Endothelial cell of umbilical vein (primary cell): Measurements from ENCODE around the gene ZNF346. TPM values are rescaled to one million over a fixed set of nuclear protein-coding genes. Genes with fewer than 3 reads are reported as not detected.

ENCODE experiments used
- BruUV-seq: library from RNA; stranded (reverse); fragments of 400-500 nt; replicated peaks from 2 replicates; lab custom pipeline; 2021; lab: Mats Ljungman, UMichigan
- CTCF ChIA-PET: fragments of 300-600, 350-600 bp; sonication (Branson Sonifier 250); formaldehyde crosslinking; loops from one replicate; lab custom pipeline; 2021; ENCODE audit warnings: antibody characterized with exemption, inconsistent platforms; lab: Charles Lee
- POLR2A ChIA-PET: fragments of 300-600, 350-600 bp; sonication (Branson Sonifier 250); formaldehyde crosslinking; loops from one replicate; lab custom pipeline; 2021; ENCODE audit warnings: antibody characterized with exemption, inconsistent platforms; lab: Charles Lee
- DNase-seq: peaks from one replicate; pipeline ENCODE4 v3.0.0-alpha.2; 2011; ENCODE audit warnings: low read depth, low spot score
- FAIRE-seq: peaks from 2 replicates; lab custom pipeline; 2011; peaks lifted over from hg19 to GRCh38; lab: Jason Lieb, UNC
- H2AFZ ChIP-seq: 2 replicates; pipeline ENCODE4 v1.6.0; 2012; ENCODE audit warnings: low read depth, low read length, control low read depth, inconsistent platforms
- H3K27ac ChIP-seq: 2 replicates; pipeline ENCODE4 v1.5.1; 2011; ENCODE audit warnings: low read depth, mild to moderate bottlenecking, control low read depth, low read length, moderate library complexity; ENCODE audit not compliant: insufficient read depth
- H3K27me3 ChIP-seq, 2 experiments: 2 replicates each; pipeline versions ENCODE4 v1.6.0 to v1.6.1; 2011; ENCODE audit warnings: low read length in 2 of 2, mixed read lengths in 1 of 2; ENCODE audit not compliant: control insufficient read depth in 2 of 2, insufficient read depth in 2 of 2
- H3K36me3 ChIP-seq, 2 experiments: 2 replicates in 1 of 2; 3 replicates in 1 of 2; pipeline ENCODE4 v1.5.1; 2011; ENCODE audit warnings: low read length in 2 of 2, mild to moderate bottlenecking in 1 of 2, moderate library complexity in 1 of 2; ENCODE audit not compliant: control insufficient read depth in 2 of 2, insufficient read depth in 2 of 2; ENCODE audit errors: extremely low read depth in 1 of 2
- H3K4me1 ChIP-seq: 3 replicates; pipeline ENCODE4 v1.5.1; 2011; ENCODE audit warnings: mild to moderate bottlenecking, low read length; ENCODE audit not compliant: control insufficient read depth, insufficient read depth; ENCODE audit errors: extremely low read depth
- H3K4me2 ChIP-seq: 2 replicates; pipeline ENCODE4 v1.6.1; 2011; ENCODE audit warnings: low read length, control low read depth, mixed read lengths; ENCODE audit not compliant: insufficient read depth
- H3K4me3 ChIP-seq, 3 experiments: fragments of 200-600 bp in 1 of 3; sonication (generic), shearing (Covaris generic) in 1 of 3; replicated peaks in 1 of 3; 2 replicates each; pipeline ENCODE4 v1.5.1; 2011 to 2016; ENCODE audit warnings: control low read depth in 3 of 3, low read length in 3 of 3, mild to moderate bottlenecking in 2 of 3, inconsistent platforms in 1 of 3, low read depth in 1 of 3, moderate library complexity in 1 of 3; ENCODE audit not compliant: insufficient read depth in 1 of 3
- H3K79me2 ChIP-seq: 2 replicates; pipeline ENCODE4 v1.6.0; 2012; ENCODE audit warnings: low read length, inconsistent platforms; ENCODE audit not compliant: control insufficient read depth, insufficient read depth
- H3K9ac ChIP-seq: replicated peaks from 2 replicates; pipeline ENCODE3; 2011; ENCODE audit warnings: low read length, control low read depth; ENCODE audit not compliant: insufficient read depth; ENCODE audit errors: extremely low read depth
- H3K9me1 ChIP-seq: replicated peaks from 3 replicates; pipeline ENCODE4 v1.6.0; 2011; ENCODE audit warnings: mild to moderate bottlenecking, low read length; ENCODE audit not compliant: control insufficient read depth, insufficient read depth; ENCODE audit errors: extremely low read depth
- H3K9me3 ChIP-seq: replicated peaks from 2 replicates; pipeline ENCODE4 v1.5.1; 2012; ENCODE audit warnings: low read length, inconsistent platforms; ENCODE audit not compliant: control insufficient read depth, insufficient read depth
- H4K20me1 ChIP-seq: replicated peaks from 2 replicates; pipeline ENCODE3; 2011; ENCODE audit warnings: mild to moderate bottlenecking, low read length; ENCODE audit not compliant: control insufficient read depth, insufficient read depth; ENCODE audit errors: extremely low read depth
- EZH2 ChIP-seq: IDR thresholded peaks from 2 replicates; pipeline ENCODE4 v1.6.1; 2012; ENCODE audit warnings: borderline replicate concordance, low read depth, mild to moderate bottlenecking, moderate library complexity, low read length, inconsistent platforms; ENCODE audit not compliant: severe bottlenecking
- FOS ChIP-seq: IDR thresholded peaks from 2 replicates; pipeline ENCODE4 v1.6.1; 2011; ENCODE audit warnings: mild to moderate bottlenecking, low read length, moderate library complexity, borderline replicate concordance; ENCODE audit not compliant: insufficient read depth
- GATA2 ChIP-seq: IDR thresholded peaks from 2 replicates; pipeline ENCODE4 v1.7.0; 2011; ENCODE audit warnings: low read depth, mild to moderate bottlenecking, moderate library complexity, mixed read lengths, low read length; ENCODE audit not compliant: insufficient read length, insufficient read depth
- JUN ChIP-seq: IDR thresholded peaks from 2 replicates; pipeline ENCODE4 v1.6.1; 2011; ENCODE audit warnings: borderline replicate concordance, low read depth; ENCODE audit not compliant: insufficient read length, insufficient read depth
- MAX ChIP-seq: IDR thresholded peaks from 2 replicates; pipeline ENCODE4 v1.6.1; 2011; ENCODE audit not compliant: insufficient read depth, insufficient read length
- MYC ChIP-seq: IDR thresholded peaks from one replicate; pipeline ENCODE4 v1.6.1; 2011; ENCODE audit warnings: mild to moderate bottlenecking, low read depth, low read length
- POLR2A ChIP-seq: IDR thresholded peaks from 2 replicates; pipeline ENCODE4 v1.6.1; 2012; ENCODE audit warnings: low read depth, mild to moderate bottlenecking, control low read depth, low read length
- POLR2AphosphoS5 ChIP-seq: IDR thresholded peaks from 2 replicates; pipeline ENCODE4 v1.6.1; 2012; ENCODE audit warnings: low read depth, mild to moderate bottlenecking, control low read depth, low read length, moderate library complexity; ENCODE audit not compliant: insufficient read depth
- dilution Hi-C: fragments of 300-500 bp; cut with MboI; formaldehyde crosslinking; loops from one replicate; pipeline ENCODE4 v1.15.0; 2019; ENCODE audit warnings: low sequenced_read_pairs; ENCODE audit not compliant: extremely low pct_ligation_motif_present
- intact Hi-C: fragments of 100-400 bp; cut with micrococcal nuclease; formaldehyde crosslinking; loops from one replicate; pipeline ENCODE4 v1.10.0; 2022
- polyA plus RNA-seq, 4 experiments: library from polyadenylated mRNA; depleted of rRNA in 3 of 4; stranded (reverse) in 3 of 4; unstranded in 1 of 4; fragments of >200 nt; gene quantifications; 2 replicates each; pipeline versions ENCODE4 v1.2.1 to v1.2.3, GENCODE V29; 2011 to 2012; ENCODE audit warnings: missing spikeins in 1 of 4
- total RNA-seq: library from RNA; stranded (reverse); gene quantifications from 2 replicates; pipeline ENCODE4 v1.2.3, GENCODE V29; 2021
- TF ChIP-seq, protein P1 (sequence below), 2 donors: IDR thresholded peaks; 1 replicate in 1 of 2; 2 replicates in 1 of 2; pipeline ENCODE4 v1.5.1; 2011; ENCODE audit warnings: low read length in 2 of 2, mild to moderate bottlenecking in 2 of 2, moderate library complexity in 2 of 2, control low read depth in 1 of 2, inconsistent platforms in 1 of 2, low read depth in 1 of 2; ENCODE audit not compliant: insufficient read depth in 1 of 2; ENCODE audit errors: extremely low read depth in 1 of 2

Gene ZNF346
- total and polyA plus RNA-seq, 2 donors (not counting 3 experiments of a cell fraction or from before 2014, with no cell fraction given): 25.3 to 35.2 TPM

DNA sequence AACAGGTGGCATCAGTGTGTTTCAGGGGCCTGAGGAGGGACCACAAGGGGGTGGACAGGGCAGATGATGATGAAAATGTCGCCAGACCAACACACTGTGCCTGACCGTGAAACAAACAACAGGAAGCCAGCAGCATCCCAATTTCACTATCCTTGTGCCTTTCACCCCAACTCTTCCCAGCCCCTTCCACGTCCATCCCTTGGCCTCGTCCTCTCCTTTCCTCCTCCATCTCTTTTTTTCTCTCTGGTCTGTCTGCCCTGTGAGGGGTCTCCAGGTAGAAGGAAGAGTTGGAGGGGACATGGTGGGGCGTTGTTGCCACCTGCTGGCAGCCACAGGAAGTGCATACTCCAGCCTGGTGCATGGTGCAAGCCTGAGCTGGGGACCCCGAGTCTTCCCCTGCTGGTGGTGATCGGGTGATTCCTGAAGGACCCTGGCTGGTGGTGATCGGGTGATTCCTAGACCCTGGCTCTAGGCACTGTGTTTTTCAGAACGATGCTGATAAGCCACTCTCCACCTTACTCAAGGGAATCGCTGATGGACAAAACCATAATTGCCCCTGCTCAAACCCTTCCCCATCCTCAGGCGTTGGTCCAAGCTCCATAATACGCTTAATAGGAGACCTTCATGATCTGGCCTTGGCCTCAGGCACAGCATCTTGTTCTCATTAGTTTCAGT is 89.4 kb downstream of the ZNF346 start:
- Histone ChIP-seq H3K27me3 (no peaks in the 10 kb centered on the region), H3K36me3 (no peaks in the 10 kb centered on the region), H3K4me2 (no peak overlapping the region), H3K9me1 (no peaks in the 10 kb centered on the region), H3K79me2 (no peaks in the 10 kb centered on the region), H3K4me3 (no peak overlapping the region), H3K27ac (no peak overlapping the region), H3K9me3 (no peaks in the 10 kb centered on the region), H3K4me1 (no peaks in the 10 kb centered on the region), H2AFZ (no peak overlapping the region), H3K9ac (no peak overlapping the region), H4K20me1 (no peaks in the 10 kb centered on the region)
- TF ChIP-seq, protein P1, sequence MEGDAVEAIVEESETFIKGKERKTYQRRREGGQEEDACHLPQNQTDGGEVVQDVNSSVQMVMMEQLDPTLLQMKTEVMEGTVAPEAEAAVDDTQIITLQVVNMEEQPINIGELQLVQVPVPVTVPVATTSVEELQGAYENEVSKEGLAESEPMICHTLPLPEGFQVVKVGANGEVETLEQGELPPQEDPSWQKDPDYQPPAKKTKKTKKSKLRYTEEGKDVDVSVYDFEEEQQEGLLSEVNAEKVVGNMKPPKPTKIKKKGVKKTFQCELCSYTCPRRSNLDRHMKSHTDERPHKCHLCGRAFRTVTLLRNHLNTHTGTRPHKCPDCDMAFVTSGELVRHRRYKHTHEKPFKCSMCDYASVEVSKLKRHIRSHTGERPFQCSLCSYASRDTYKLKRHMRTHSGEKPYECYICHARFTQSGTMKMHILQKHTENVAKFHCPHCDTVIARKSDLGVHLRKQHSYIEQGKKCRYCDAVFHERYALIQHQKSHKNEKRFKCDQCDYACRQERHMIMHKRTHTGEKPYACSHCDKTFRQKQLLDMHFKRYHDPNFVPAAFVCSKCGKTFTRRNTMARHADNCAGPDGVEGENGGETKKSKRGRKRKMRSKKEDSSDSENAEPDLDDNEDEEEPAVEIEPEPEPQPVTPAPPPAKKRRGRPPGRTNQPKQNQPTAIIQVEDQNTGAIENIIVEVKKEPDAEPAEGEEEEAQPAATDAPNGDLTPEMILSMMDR (IDR thresholded peaks at IDR 0.05; ENCODE audit: extremely low read depth in 1 of 2, insufficient read depth in 1 of 2, low read depth in 1 of 2, low read length in 2 of 2): peak; percentile 93 to 95
- TF ChIP-seq EZH2: no peak
- FAIRE-seq (peak; percentile 91), DNase-seq (peak; percentile 63)
- BruUV-seq: no TSS peak
- ChIA-PET CTCF (interaction anchor here (0.5 to 10.1 kb wide), 53 partner anchors 9 to 1384 kb away, joined by 3 to 274 read pairs (median 4); partner anchors contain the start of genes FGFR4, LMAN2, NSD1 and PRELID1), POLR2A (no interaction called here)
- intact Hi-C loops: loop anchor here (1.0 to 5.0 kb wide), 5 partner anchors 25 to 451 kb away; no protein-coding TSS in a partner anchor
- dilution Hi-C loops: no loop called here

- no peak for FAIRE-seq
- no peak for TF ChIP-seq FOS
- no peak for TF ChIP-seq MYC
- no peak for TF ChIP-seq GATA2
- TF ChIP-seq, protein P1 (IDR thresholded peaks at IDR 0.05; ENCODE audit: extremely low read depth in 1 of 2, insufficient read depth in 1 of 2, low read depth in 1 of 2, low read length in 2 of 2): no peak
- TF ChIP-seq POLR2AphosphoS5: no peak
- no peak for TF ChIP-seq POLR2A
- TF ChIP-seq EZH2: no peak
- TF ChIP-seq JUN: no peak
- TF ChIP-seq MAX: no peak
- no TSS peak for BruUV-seq
- ChIA-PET CTCF (interaction anchor here (0.5 to 10.1 kb wide), 69 partner anchors 9 to 1383 kb away, joined by 3 to 274 read pairs (median 4); partner anchors contain the start of genes FGFR4, LMAN2, NSD1 and PRELID1), POLR2A (no interaction called here)
- Histone ChIP-seq H3K36me3 (no peaks in the 10 kb centered on the region), H4K20me1 (no peaks in the 10 kb centered on the region), H3K27ac (no peak overlapping the region), H3K27me3 (no peaks in the 10 kb centered on the region), H3K4me3 (no peak overlapping the region), H3K4me1 (no peaks in the 10 kb centered on the region), H2AFZ (no peak overlapping the region), H3K4me2 (no peak overlapping the region), H3K9me1 (no peaks in the 10 kb centered on the region), H3K9ac (no peak overlapping the region), H3K79me2 (no peaks in the 10 kb centered on the region), H3K9me3 (no peaks in the 10 kb centered on the region)
- dilution Hi-C loops (no loop called here), intact Hi-C loops (loop anchor here (1.0 to 5.0 kb wide), 3 partner anchors 40 to 280 kb away; no protein-coding TSS in a partner anchor)
- no peak for DNase-seq
Observed at GRCh38 chr5:177112589-177113220, 90.2 kb downstream of the ZNF346 start.
